Measurements from ENCODE around the gene PRKG1. TPM values are rescaled to one million over a fixed set of nuclear protein-coding genes. Genes with fewer than 3 reads are reported as not detected.

Gene PRKG1
- total RNA-seq, 2 donors from 2014 or later: 1.3 to 2.7 TPM

GRCh38 chr10:51188008-51188407 lies 113.7 kb downstream of the PRKG1 start:
- no peaks in the 10 kb centered on the region for H3K36me3 ChIP-seq (ENCODE audit: control insufficient read depth, insufficient read depth, low read length)
- Mint-ChIP-seq H3K27ac (no peak overlapping the region), H3K4me3 (no peak overlapping the region), H3K27me3 (ENCODE audit: insufficient read depth) (no peaks in the 10 kb centered on the region), H3K4me1 (no peaks in the 10 kb centered on the region), H3K9me3 (no peaks in the 10 kb centered on the region), H3K36me3 (ENCODE audit: low read depth) (no peaks in the 10 kb centered on the region)
- DNase-seq: no peak
- H3K9ac ChIP-seq (ENCODE audit: extremely low read depth, low read length, poor library complexity, severe bottlenecking): no peak overlapping the region
- WGBS, 2 experiments (ENCODE audit: insufficient coverage in 1 of 2, insufficient read length in 1 of 2): 67 to 93% methylated on average over 1 to 2 of the region's 2 CpGs
- no peak overlapping the region for H3K4me3 ChIP-seq (ENCODE audit: low read length)
- H3K9me3 ChIP-seq (ENCODE audit: control insufficient read depth, low read length): no peaks in the 10 kb centered on the region
- TF ChIP-seq CTCF (conservative IDR thresholded peaks at IDR 0.05): no peak
- no peaks in the 10 kb centered on the region for H3K27me3 ChIP-seq (ENCODE audit: control insufficient read depth, insufficient read depth, low read length, poor library complexity, severe bottlenecking)
- no peak overlapping the region for H3K27ac ChIP-seq (ENCODE audit: low read depth, low read length)
- no peaks in the 10 kb centered on the region for H3K4me1 ChIP-seq (ENCODE audit: control insufficient read depth, insufficient read depth, low read length)

- Histone ChIP-seq H3K36me3 (ENCODE audit: control insufficient read depth, insufficient read depth, low read length) (no peaks in the 10 kb centered on the region), H3K4me1 (ENCODE audit: control insufficient read depth, insufficient read depth, low read length) (no peaks in the 10 kb centered on the region), H3K27ac (ENCODE audit: low read depth, low read length) (no peak overlapping the region), H3K9me3 (ENCODE audit: control insufficient read depth, low read length) (no peaks in the 10 kb centered on the region), H3K9ac (ENCODE audit: extremely low read depth, low read length, poor library complexity, severe bottlenecking) (no peak overlapping the region), H3K27me3 (ENCODE audit: control insufficient read depth, insufficient read depth, low read length, poor library complexity, severe bottlenecking) (no peaks in the 10 kb centered on the region), H3K4me3 (ENCODE audit: low read length) (no peak overlapping the region)
- Mint-ChIP-seq H3K27ac (no peak overlapping the region), H3K36me3 (ENCODE audit: low read depth) (no peaks in the 10 kb centered on the region), H3K9me3 (no peaks in the 10 kb centered on the region), H3K4me1 (no peaks in the 10 kb centered on the region), H3K27me3 (ENCODE audit: insufficient read depth) (no peaks in the 10 kb centered on the region), H3K4me3 (no peak overlapping the region)
- no peak for TF ChIP-seq CTCF (conservative IDR thresholded peaks at IDR 0.05)
- 91 to 95% methylated on average over 2 of the region's 2 CpGs for WGBS, 2 experiments (ENCODE audit: insufficient coverage in 1 of 2, insufficient read length in 1 of 2)
- no peak for DNase-seq
These were observed 114.6 kb downstream of the PRKG1 start for GRCh38 chr10:51188866-51189265.

DNA sequence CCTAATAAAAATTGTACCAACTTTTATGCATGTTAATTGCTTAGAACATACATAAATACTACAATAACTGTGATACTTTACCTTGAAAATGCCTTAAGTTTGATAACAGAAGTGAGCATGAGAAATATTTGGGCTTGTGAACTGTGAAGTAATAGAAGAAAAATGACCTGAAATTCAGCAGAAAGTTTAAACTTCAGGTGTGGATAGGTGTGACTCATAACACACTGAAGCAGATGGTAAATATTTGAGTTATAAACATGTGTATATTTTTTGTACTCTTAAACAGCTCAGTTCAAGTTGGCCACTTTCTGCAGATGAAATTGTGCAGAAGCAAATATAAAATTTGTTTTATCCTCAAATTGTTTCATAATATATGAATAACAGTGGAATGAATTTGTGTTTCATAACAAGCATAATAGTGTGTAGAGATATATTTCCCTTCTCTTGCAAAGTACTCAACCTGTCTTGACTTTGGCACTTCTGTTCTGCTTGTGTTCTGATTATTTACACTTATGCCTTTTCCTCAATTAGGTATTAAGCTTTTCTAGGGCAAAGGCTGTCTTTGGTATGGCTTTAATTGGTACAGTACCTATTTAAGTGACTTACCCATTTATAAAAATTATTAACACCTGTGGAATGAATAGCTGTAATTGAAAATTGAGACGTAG lies 122.4 kb downstream of the PRKG1 start:
- H3K9me3 ChIP-seq (ENCODE audit: control insufficient read depth, low read length): no peaks in the 10 kb centered on the region
- DNase-seq: no peak
- H3K27me3 Mint-ChIP-seq (ENCODE audit: insufficient read depth): no peaks in the 10 kb centered on the region
- no peak overlapping the region for H3K9ac ChIP-seq (ENCODE audit: extremely low read depth, low read length, poor library complexity, severe bottlenecking)
- no peak overlapping the region for H3K4me3 ChIP-seq (ENCODE audit: low read length)
- no peak overlapping the region for H3K27ac ChIP-seq (ENCODE audit: low read depth, low read length)
- H3K9me3 Mint-ChIP-seq: no peaks in the 10 kb centered on the region
- 90% methylated on average over 1 of the region's 1 CpG; no CpG with 5 or more reads in 1 of the 2 experiments for WGBS, 2 experiments (ENCODE audit: insufficient coverage in 1 of 2, insufficient read length in 1 of 2)
- no peaks in the 10 kb centered on the region for H3K36me3 ChIP-seq (ENCODE audit: control insufficient read depth, insufficient read depth, low read length)
- no peak for TF ChIP-seq CTCF (conservative IDR thresholded peaks at IDR 0.05)
- H3K27ac Mint-ChIP-seq: no peak overlapping the region
- H3K36me3 Mint-ChIP-seq (ENCODE audit: low read depth): no peaks in the 10 kb centered on the region
- no peaks in the 10 kb centered on the region for H3K4me1 Mint-ChIP-seq
- no peaks in the 10 kb centered on the region for H3K27me3 ChIP-seq (ENCODE audit: control insufficient read depth, insufficient read depth, low read length, poor library complexity, severe bottlenecking)
- no peaks in the 10 kb centered on the region for H3K4me1 ChIP-seq (ENCODE audit: control insufficient read depth, insufficient read depth, low read length)
- H3K4me3 Mint-ChIP-seq: no peak overlapping the region
